ENCODE results near the gene STRIT1.

STRIT1 gene

DNA sequence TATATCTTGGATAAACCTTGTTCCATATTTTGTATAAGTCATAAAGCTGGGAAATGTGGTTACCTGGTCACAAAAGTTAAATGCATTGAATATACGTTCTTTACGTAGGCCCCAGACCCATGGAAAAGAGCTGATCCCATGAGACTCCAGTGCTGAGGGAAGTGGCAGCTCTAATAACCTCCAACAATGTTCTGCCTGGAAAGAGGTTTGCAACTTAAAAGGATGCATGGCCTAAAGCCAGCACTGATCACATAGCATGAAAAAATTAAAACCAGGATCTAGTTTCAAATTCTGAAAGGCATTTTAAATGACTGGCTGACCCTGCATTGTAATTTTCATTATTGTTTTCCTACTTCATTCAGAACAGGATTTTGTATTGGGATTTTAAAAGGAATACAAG is 27.9 kb upstream of the STRIT1 start:
- TF ChIP-seq, protein P1, sequence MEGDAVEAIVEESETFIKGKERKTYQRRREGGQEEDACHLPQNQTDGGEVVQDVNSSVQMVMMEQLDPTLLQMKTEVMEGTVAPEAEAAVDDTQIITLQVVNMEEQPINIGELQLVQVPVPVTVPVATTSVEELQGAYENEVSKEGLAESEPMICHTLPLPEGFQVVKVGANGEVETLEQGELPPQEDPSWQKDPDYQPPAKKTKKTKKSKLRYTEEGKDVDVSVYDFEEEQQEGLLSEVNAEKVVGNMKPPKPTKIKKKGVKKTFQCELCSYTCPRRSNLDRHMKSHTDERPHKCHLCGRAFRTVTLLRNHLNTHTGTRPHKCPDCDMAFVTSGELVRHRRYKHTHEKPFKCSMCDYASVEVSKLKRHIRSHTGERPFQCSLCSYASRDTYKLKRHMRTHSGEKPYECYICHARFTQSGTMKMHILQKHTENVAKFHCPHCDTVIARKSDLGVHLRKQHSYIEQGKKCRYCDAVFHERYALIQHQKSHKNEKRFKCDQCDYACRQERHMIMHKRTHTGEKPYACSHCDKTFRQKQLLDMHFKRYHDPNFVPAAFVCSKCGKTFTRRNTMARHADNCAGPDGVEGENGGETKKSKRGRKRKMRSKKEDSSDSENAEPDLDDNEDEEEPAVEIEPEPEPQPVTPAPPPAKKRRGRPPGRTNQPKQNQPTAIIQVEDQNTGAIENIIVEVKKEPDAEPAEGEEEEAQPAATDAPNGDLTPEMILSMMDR (IDR thresholded peaks at IDR 0.05): no peak
- H3K9me3 Mint-ChIP-seq: no peaks in the 10 kb centered on the region
- H3K4me3 Mint-ChIP-seq: no peak overlapping the region

DNA sequence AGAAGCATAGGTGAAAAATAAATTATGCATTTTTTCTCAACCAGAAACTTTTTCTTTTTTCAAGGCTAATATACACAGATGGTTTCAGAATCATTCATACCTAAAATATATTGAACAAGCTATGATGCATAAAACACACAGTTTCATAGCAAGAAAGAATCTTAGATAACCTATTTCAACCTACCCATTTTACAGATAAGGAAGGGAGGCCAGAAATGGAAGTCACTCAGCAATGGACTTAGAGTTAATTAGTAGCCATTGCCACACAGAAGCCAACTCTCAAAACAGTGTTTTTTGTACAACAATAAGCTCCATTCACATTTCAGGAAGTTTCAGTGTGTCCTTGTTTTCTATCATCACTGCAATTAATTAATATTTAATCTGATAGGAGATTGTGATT is 27.5 kb upstream of the STRIT1 start:
- no peak for DNase-seq
- Mint-ChIP-seq H3K4me3 (no peak overlapping the region), H3K27ac (no peak overlapping the region), H3K9me3 (no peaks in the 10 kb centered on the region), H3K27me3 (ENCODE audit: low read depth, poor library complexity) (peaks cover 3% of the 10 kb centered on the region), H3K36me3 (ENCODE audit: low read depth) (no peaks in the 10 kb centered on the region), H3K4me1 (peaks cover 12% of the 10 kb centered on the region)
- TF ChIP-seq, protein P1 (IDR thresholded peaks at IDR 0.05): no peak

More for the DNA sequence above, 27.9 kb upstream of the STRIT1 start:
- Mint-ChIP-seq H3K36me3 (ENCODE audit: low read depth) (no peaks in the 10 kb centered on the region), H3K27ac (no peak overlapping the region), H3K27me3 (ENCODE audit: low read depth, poor library complexity) (peaks cover 3% of the 10 kb centered on the region), H3K4me1 (peaks cover 12% of the 10 kb centered on the region)
- DNase-seq: no peak

- TF ChIP-seq, protein P1 (IDR thresholded peaks at IDR 0.05): no peak
- Mint-ChIP-seq H3K27me3 (ENCODE audit: low read depth, poor library complexity) (no peaks in the 10 kb centered on the region), H3K4me3 (no peak overlapping the region), H3K36me3 (ENCODE audit: low read depth) (no peaks in the 10 kb centered on the region), H3K27ac (no peak overlapping the region), H3K4me1 (peaks cover 6% of the 10 kb centered on the region), H3K9me3 (no peaks in the 10 kb centered on the region)
- no peak for DNase-seq
Observed at GRCh38 chr3:155318740-155319139, 25.3 kb upstream of the STRIT1 start.

DNA sequence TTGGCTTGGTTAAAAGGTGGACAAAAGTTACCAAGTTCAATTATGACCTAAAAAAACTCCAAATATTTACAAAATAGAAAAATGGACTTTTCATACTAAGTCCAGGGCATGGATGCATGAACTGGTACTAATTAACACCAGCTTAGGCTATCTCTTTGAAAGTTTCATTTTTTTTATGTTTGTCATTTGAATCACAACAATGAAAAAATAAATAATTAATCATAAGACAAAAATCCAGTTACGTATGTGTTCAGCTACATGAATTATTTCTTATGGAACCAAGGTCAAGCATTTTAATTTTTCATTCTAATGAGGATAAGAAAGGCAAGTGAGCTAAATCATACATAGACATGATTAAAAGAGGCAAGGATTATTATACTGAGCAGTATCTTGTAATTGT is 23.7 kb upstream of the STRIT1 start:
- Mint-ChIP-seq H3K36me3 (ENCODE audit: low read depth) (no peaks in the 10 kb centered on the region), H3K27ac (no peak overlapping the region), H3K27me3 (ENCODE audit: low read depth, poor library complexity) (no peaks in the 10 kb centered on the region), H3K4me1 (peaks cover 12% of the 10 kb centered on the region), H3K9me3 (no peaks in the 10 kb centered on the region), H3K4me3 (no peak overlapping the region)
- TF ChIP-seq, protein P1 (IDR thresholded peaks at IDR 0.05): no peak
- no peak for DNase-seq

- Mint-ChIP-seq H3K27me3 (ENCODE audit: low read depth, poor library complexity) (no peaks in the 10 kb centered on the region), H3K36me3 (ENCODE audit: low read depth) (no peaks in the 10 kb centered on the region), H3K27ac (no peak overlapping the region), H3K4me3 (no peak overlapping the region), H3K4me1 (peaks cover 7% of the 10 kb centered on the region), H3K9me3 (no peaks in the 10 kb centered on the region)
- DNase-seq: no peak
- TF ChIP-seq, protein P1 (IDR thresholded peaks at IDR 0.05): no peak
Observed at GRCh38 chr3:155316426-155316825, 22.9 kb upstream of the STRIT1 start.

DNA sequence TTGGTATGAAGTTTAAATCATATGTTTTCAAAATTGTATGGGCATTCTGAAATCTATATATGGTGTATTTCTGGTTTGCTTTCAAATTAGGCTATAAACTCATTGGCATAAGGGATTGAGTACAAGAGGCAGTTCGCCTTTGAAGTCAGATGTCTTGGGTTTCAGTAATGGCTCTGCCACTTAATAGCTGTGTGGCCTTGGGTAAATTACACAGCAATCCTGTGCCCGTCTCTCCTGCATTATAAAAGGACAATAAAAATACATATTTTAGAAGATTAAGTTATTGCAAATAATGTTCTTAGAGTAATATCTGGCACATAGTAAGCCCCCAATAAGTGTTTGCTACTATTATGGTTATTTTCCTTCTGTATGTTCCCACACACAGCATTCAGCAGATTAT is 20.4 kb upstream of the STRIT1 start:
- TF ChIP-seq, protein P1 (IDR thresholded peaks at IDR 0.05): no peak
- Mint-ChIP-seq H3K4me1 (peaks cover 7% of the 10 kb centered on the region), H3K27ac (no peak overlapping the region), H3K27me3 (ENCODE audit: low read depth, poor library complexity) (no peaks in the 10 kb centered on the region), H3K9me3 (no peaks in the 10 kb centered on the region), H3K4me3 (no peak overlapping the region), H3K36me3 (ENCODE audit: low read depth) (no peaks in the 10 kb centered on the region)
- no peak for DNase-seq
